Measurements from ENCODE around the gene ACTMAP. TPM values are rescaled to one million over a fixed set of nuclear protein-coding genes. Genes with fewer than 3 reads are reported as not detected.

Gene ACTMAP
- total RNA-seq, result 2.2 and 2.3 TPM in 2 replicates

GRCh38 chr19:40750058-40750873 is at the start of gene ACTMAP:
Gene ACTMAP, minus strand, starts transcription at chr19:40750477. Its CDS starts 674 bp downstream, at chr19:40749803.

GRCh38 chr19:40798683-40799557 is 48.6 kb upstream of the ACTMAP start, which contains the start of gene EGLN2:
Gene EGLN2, plus strand, starts transcription at chr19:40799191. Its CDS starts 1,382 bp downstream, at chr19:40800573.

GRCh38 chr19:40777937-40778705 is 27.8 kb upstream of the ACTMAP start, which contains the start of gene RAB4B:
Gene RAB4B, plus strand, starts transcription at chr19:40778247. Its CDS starts 129 bp downstream, at chr19:40778376.

GRCh38 chr19:40774916-40775631 is 24.8 kb upstream of the ACTMAP start, which contains the start of gene MIA:
Gene MIA, plus strand, starts transcription at chr19:40775521. Its CDS starts 22 bp downstream, at chr19:40775543.

GRCh38 chr19:40750874-40751537 is 729 bp upstream of the ACTMAP start, which contains the start of gene SNRPA:
Gene SNRPA, plus strand, starts transcription at chr19:40751203. Its CDS starts 206 bp downstream, at chr19:40751409.

GRCh38 chr19:40716482-40717324 is 33.6 kb downstream of the ACTMAP start, which contains the start of the genes COQ8B and ITPKC:
Gene COQ8B, minus strand, starts transcription at chr19:40716886. Its CDS starts 2,254 bp downstream, at chr19:40714632.
Gene ITPKC, plus strand, starts transcription at chr19:40717112. Its CDS starts 24 bp downstream, at chr19:40717136.

Other genes with a start within 250 kb of the ACTMAP start
- 64.0 and 75.3 TPM in 2 replicates for gene SHKBP1, start 173.6 kb downstream of the ACTMAP start, total RNA-seq
- gene LTBP4, start 149.1 kb downstream of the ACTMAP start, total RNA-seq, result 57.3 and 133 TPM in 2 replicates
- gene NUMBL, start 59.8 kb downstream of the ACTMAP start, total RNA-seq, result 6.9 and 8.9 TPM in 2 replicates
- gene COQ8B, start 33.6 kb downstream of the ACTMAP start, total RNA-seq, result 23.9 and 25.1 TPM in 2 replicates
- gene ITPKC, start 33.4 kb downstream of the ACTMAP start, total RNA-seq, result 22.6 and 42.5 TPM in 2 replicates
- gene SNRPA, start 726 bp upstream of the ACTMAP start, total RNA-seq, result 138 and 158 TPM in 2 replicates
- 2.1 and 5.5 TPM in 2 replicates for gene MIA, start 25.0 kb upstream of the ACTMAP start, total RNA-seq
- 21.7 and 27.3 TPM in 2 replicates for gene RAB4B, start 27.8 kb upstream of the ACTMAP start, total RNA-seq
- 59.9 and 77.0 TPM in 2 replicates for gene EGLN2, start 48.7 kb upstream of the ACTMAP start, total RNA-seq
- not detected in 2 replicates for gene CYP2A6, start 100.0 kb upstream of the ACTMAP start, total RNA-seq
- not detected in 2 replicates for gene CYP2A7, start 131.8 kb upstream of the ACTMAP start, total RNA-seq
- gene CYP2B6, start 240.8 kb upstream of the ACTMAP start, total RNA-seq, result not detected in 2 replicates

Data from hair follicular keratinocyte (primary cell).